Measurements from ENCODE around the gene SPECC1. TPM values are rescaled to one million over a fixed set of nuclear protein-coding genes. Genes with fewer than 3 reads are reported as not detected.

Gene SPECC1
- total and polyA plus RNA-seq, 2 of the 4 experiments (the other 2 are of a cell fraction): 16.9 to 26.2 TPM

DNA sequence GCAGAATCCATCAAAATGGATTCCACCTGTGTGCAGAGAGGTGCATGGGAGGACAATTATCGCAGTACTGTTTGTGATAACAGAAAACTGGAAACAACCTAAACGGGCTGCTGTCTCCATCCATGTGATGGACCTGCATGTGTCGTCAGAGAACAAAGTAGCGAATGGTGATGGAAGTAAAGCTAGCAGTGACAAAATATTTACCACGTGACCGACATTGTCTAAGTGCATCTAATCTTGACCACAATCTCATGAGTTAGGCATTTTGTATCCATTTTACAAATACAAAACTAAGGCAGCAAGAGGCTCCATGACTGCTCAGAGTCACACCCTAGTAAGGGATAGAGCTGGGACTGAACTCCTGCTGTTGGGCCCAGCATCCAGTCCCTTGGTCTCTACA is 270.9 kb downstream of the SPECC1 start:
- Histone ChIP-seq H2AK5ac (ENCODE audit: low read depth, low read length) (no peak overlapping the region), H3K27ac (ENCODE audit: insufficient read depth, low read length) (no peak overlapping the region), H4K8ac (ENCODE audit: low read depth in 2 of 2, low read length in 2 of 2) (no peak overlapping the region), H3K4me2 (ENCODE audit: low read depth, low read length) (no peak overlapping the region), H3K9me1 (ENCODE audit: insufficient read depth, low read length) (peaks cover 24% of the 10 kb centered on the region), H2AFZ (replicated peaks; ENCODE audit: low read length, poor library complexity) (no peak overlapping the region), H3K14ac (replicated peaks; ENCODE audit: low read depth, low read length) (no peak overlapping the region), H3K36me3 (ENCODE audit: control insufficient read depth, insufficient read depth, low read length) (peaks cover 4% of the 10 kb centered on the region), H4K91ac (ENCODE audit: insufficient read depth, low read depth, low read length) (no peak overlapping the region), H2BK5ac (ENCODE audit: low read depth, low read length, poor library complexity, severe bottlenecking) (no peak overlapping the region), H3K18ac (ENCODE audit: low read depth, low read length) (no peak overlapping the region), H3K4me1 (ENCODE audit: control insufficient read depth, insufficient read depth, low read length) (peaks cover 16% of the 10 kb centered on the region), H3K4me3 (ENCODE audit: insufficient read depth, low read depth, low read length) (no peak overlapping the region), H3K56ac (ENCODE audit: extremely low read depth, insufficient read depth, low read length) (no peak overlapping the region), H3K9ac (ENCODE audit: low read depth, low read length) (no peak overlapping the region), H2AK9ac (replicated peaks; ENCODE audit: low read depth, low read length, poor library complexity) (no peak overlapping the region), H3K4ac (ENCODE audit: low read depth, low read length) (no peak overlapping the region), H3K9me3 (ENCODE audit: control insufficient read depth, insufficient read depth, low read length) (no peaks in the 10 kb centered on the region), H4K20me1 (ENCODE audit: insufficient read depth, low read length) (no peaks in the 10 kb centered on the region), H2BK20ac (ENCODE audit: low read depth, low read length) (no peak overlapping the region), H3K79me1 (ENCODE audit: low read depth in 1 of 2, low read length in 2 of 2) (peaks cover 21 to 35% of the 10 kb centered on the region in 2 experiments), H3K23ac (ENCODE audit: low read depth, low read length) (no peak overlapping the region), H3K27me3 (ENCODE audit: control insufficient read depth, insufficient read depth, low read length) (no peaks in the 10 kb centered on the region), H4K5ac (ENCODE audit: low read depth, low read length) (no peak overlapping the region), H2BK120ac (ENCODE audit: low read depth, low read length) (no peak overlapping the region), H2BK15ac (ENCODE audit: low read depth, low read length) (no peak overlapping the region)
- dilution Hi-C loops (cut with HindIII; ENCODE audit: low sequenced_read_pairs, unreplicated experiment) (no loop called here), in situ Hi-C loops (cut with MboI; ENCODE audit: low sequenced_read_pairs) (no loop called here), intact Hi-C loops (cut with micrococcal nuclease) (no loop called here)
- ATAC-seq (ENCODE audit: low read depth) (no peak), DNase-seq (no peak)
- POLR2A ChIA-PET (ENCODE audit: unreplicated experiment): no interaction called here
- BruUV-seq (replicated peaks): no TSS peak
- WGBS, 2 experiments (ENCODE audit: extremely low coverage in 2 of 2, insufficient read length in 1 of 2): 83% methylated on average over 1 of the region's 6 CpGs; no CpG with 5 or more reads in 1 of the 2 experiments
- CTCF ChIA-PET: no interaction called here
- TF ChIP-seq MXI1 (IDR thresholded peaks at IDR 0.05; ENCODE audit: borderline replicate concordance, low read depth, low read length) (no peak), SMC3 (IDR thresholded peaks at IDR 0.05; ENCODE audit: low read depth, low read length) (no peak), CHD1 (IDR thresholded peaks at IDR 0.05; ENCODE audit: low read depth, low read length) (no peak), RAD21 (IDR thresholded peaks at IDR 0.05; ENCODE audit: low read length) (no peak), CEBPB (IDR thresholded peaks at IDR 0.05; ENCODE audit: low read depth, low read length) (no peak)
- TF ChIP-seq, protein P1, sequence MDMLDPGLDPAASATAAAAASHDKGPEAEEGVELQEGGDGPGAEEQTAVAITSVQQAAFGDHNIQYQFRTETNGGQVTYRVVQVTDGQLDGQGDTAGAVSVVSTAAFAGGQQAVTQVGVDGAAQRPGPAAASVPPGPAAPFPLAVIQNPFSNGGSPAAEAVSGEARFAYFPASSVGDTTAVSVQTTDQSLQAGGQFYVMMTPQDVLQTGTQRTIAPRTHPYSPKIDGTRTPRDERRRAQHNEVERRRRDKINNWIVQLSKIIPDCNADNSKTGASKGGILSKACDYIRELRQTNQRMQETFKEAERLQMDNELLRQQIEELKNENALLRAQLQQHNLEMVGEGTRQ (IDR thresholded peaks at IDR 0.05; ENCODE audit: low read depth, low read length): no peak

Measured in IMR-90 (cell line).